NT2/D1 (cell line): ENCODE measurements around the gene FNTB.

Experiments
- DNase-seq: peaks from one replicate; pipeline ENCODE4 v3.0.0-alpha.2; 2011; ENCODE audit warnings: low read depth, low spot score
- H3K27me3 ChIP-seq: 2 replicates; pipeline ENCODE4 v1.6.0; 2011; ENCODE audit warnings: mild to moderate bottlenecking; ENCODE audit not compliant: insufficient read length, insufficient read depth
- H3K36me3 ChIP-seq: 2 replicates; pipeline ENCODE4 v1.6.1; 2011; ENCODE audit warnings: mild to moderate bottlenecking, low read length, mixed read lengths; ENCODE audit not compliant: insufficient read depth, insufficient read length
- H3K4me1 ChIP-seq: 2 replicates; pipeline ENCODE4 v1.5.1; 2011; ENCODE audit not compliant: insufficient read depth, insufficient read length
- H3K4me3 ChIP-seq: 2 replicates; pipeline ENCODE4 v1.5.1; 2011; ENCODE audit warnings: low read depth; ENCODE audit not compliant: insufficient read length
- H3K9ac ChIP-seq: 2 replicates; pipeline ENCODE4 v1.6.0; 2011; ENCODE audit warnings: low read depth; ENCODE audit not compliant: insufficient read length
- H3K9me3 ChIP-seq: 2 replicates; pipeline ENCODE4 v1.5.1; 2011; ENCODE audit warnings: mild to moderate bottlenecking, low read length; ENCODE audit not compliant: insufficient read depth
- SUZ12 ChIP-seq: IDR thresholded peaks from 2 replicates; pipeline ENCODE4 v1.6.1; 2011; ENCODE audit not compliant: insufficient read length, insufficient read depth; ENCODE audit errors: extremely low read depth
- YY1 ChIP-seq: IDR thresholded peaks from 2 replicates; pipeline ENCODE4 v1.6.1; 2011; ENCODE audit not compliant: insufficient read length, insufficient read depth
- ZNF274 ChIP-seq: IDR thresholded peaks from 2 replicates; pipeline ENCODE4 v1.6.1; 2011; ENCODE audit warnings: mild to moderate bottlenecking, low read depth, low read length

The FNTB gene

GRCh38 chr14:65010211-65010931 lies 23.7 kb downstream of the FNTB start:
- H3K4me3 ChIP-seq: no peak overlapping the region

GRCh38 chr14:65011538-65011937 lies 24.8 kb downstream of the FNTB start:
- Histone ChIP-seq H3K36me3 (peaks cover 27% of the 10 kb centered on the region), H3K4me1 (no peaks in the 10 kb centered on the region), H3K9me3 (no peaks in the 10 kb centered on the region), H3K9ac (no peak overlapping the region), H3K27me3 (no peaks in the 10 kb centered on the region), H3K4me3 (no peak overlapping the region)
- DNase-seq: no peak
- TF ChIP-seq YY1 (no peak), SUZ12 (no peak), ZNF274 (no peak)

More at GRCh38 chr14:65010211-65010931, 23.7 kb downstream of the FNTB start:
- Histone ChIP-seq H3K4me1 (no peaks in the 10 kb centered on the region), H3K36me3 (peaks cover 15% of the 10 kb centered on the region), H3K9me3 (no peaks in the 10 kb centered on the region), H3K27me3 (no peaks in the 10 kb centered on the region), H3K9ac (no peak overlapping the region)
- no peak for DNase-seq
- no peak for TF ChIP-seq ZNF274
- no peak for TF ChIP-seq YY1
- TF ChIP-seq SUZ12: no peak

GRCh38 chr14:65012353-65012752 lies 25.7 kb downstream of the FNTB start:
- no peaks in the 10 kb centered on the region for H3K9me3 ChIP-seq
- H3K4me3 ChIP-seq: no peak overlapping the region
- H3K4me1 ChIP-seq: no peaks in the 10 kb centered on the region
- no peak for DNase-seq
- H3K9ac ChIP-seq: no peak overlapping the region
- H3K36me3 ChIP-seq: peaks cover 31% of the 10 kb centered on the region
- H3K27me3 ChIP-seq: no peaks in the 10 kb centered on the region
- TF ChIP-seq YY1: no peak
- no peak for TF ChIP-seq ZNF274
- no peak for TF ChIP-seq SUZ12

- Histone ChIP-seq H3K4me1 (no peaks in the 10 kb centered on the region), H3K4me3 (no peak overlapping the region), H3K9me3 (no peaks in the 10 kb centered on the region), H3K9ac (no peak overlapping the region), H3K36me3 (peaks cover 31% of the 10 kb centered on the region), H3K27me3 (no peaks in the 10 kb centered on the region)
- TF ChIP-seq ZNF274: no peak
- TF ChIP-seq SUZ12: no peak
- no peak for TF ChIP-seq YY1
- DNase-seq: no peak
Observed at GRCh38 chr14:65015391-65015790, 28.7 kb downstream of the FNTB start.

GRCh38 chr14:65016471-65016870 lies 29.8 kb downstream of the FNTB start:
- Histone ChIP-seq H3K4me3 (no peak overlapping the region), H3K27me3 (no peaks in the 10 kb centered on the region), H3K36me3 (peaks cover 31% of the 10 kb centered on the region), H3K9me3 (no peaks in the 10 kb centered on the region), H3K9ac (no peak overlapping the region), H3K4me1 (no peaks in the 10 kb centered on the region)
- DNase-seq: no peak
- TF ChIP-seq YY1 (no peak), ZNF274 (no peak), SUZ12 (no peak)

- TF ChIP-seq YY1 (no peak), ZNF274 (no peak), SUZ12 (no peak)
- no peak overlapping the region for H3K4me3 ChIP-seq
- no peaks in the 10 kb centered on the region for H3K4me1 ChIP-seq
- no peak overlapping the region for H3K9ac ChIP-seq
- H3K27me3 ChIP-seq: no peaks in the 10 kb centered on the region
- no peak for DNase-seq
- H3K36me3 ChIP-seq: peaks cover 17% of the 10 kb centered on the region
- no peaks in the 10 kb centered on the region for H3K9me3 ChIP-seq
Observed at GRCh38 chr14:65019944-65020566, 33.4 kb downstream of the FNTB start.

- H3K4me3 ChIP-seq: no peak overlapping the region
- H3K4me1 ChIP-seq: no peaks in the 10 kb centered on the region
- H3K27me3 ChIP-seq: no peaks in the 10 kb centered on the region
- DNase-seq: no peak
- no peak overlapping the region for H3K9ac ChIP-seq
- no peak for TF ChIP-seq YY1
- no peak for TF ChIP-seq ZNF274
- TF ChIP-seq SUZ12: no peak
- peaks cover 6% of the 10 kb centered on the region for H3K36me3 ChIP-seq
- H3K9me3 ChIP-seq: no peaks in the 10 kb centered on the region
Observed at GRCh38 chr14:65024957-65025356, 38.3 kb downstream of the FNTB start.
